Measurements from ENCODE around the gene AKAP13. TPM values are rescaled to one million over a fixed set of nuclear protein-coding genes. Genes with fewer than 3 reads are reported as not detected.

Gene AKAP13
- total RNA-seq, 1 donor from 2014 or later: 73.8 TPM

GRCh38 chr15:85748176-85748575, 367.8 kb downstream of the AKAP13 start:
- Mint-ChIP-seq H3K36me3 (peaks cover 41% of the 10 kb centered on the region), H3K4me1 (peaks cover 90% of the 10 kb centered on the region)
- peaks cover 46% of the 10 kb centered on the region for H3K4me1 ChIP-seq

DNA sequence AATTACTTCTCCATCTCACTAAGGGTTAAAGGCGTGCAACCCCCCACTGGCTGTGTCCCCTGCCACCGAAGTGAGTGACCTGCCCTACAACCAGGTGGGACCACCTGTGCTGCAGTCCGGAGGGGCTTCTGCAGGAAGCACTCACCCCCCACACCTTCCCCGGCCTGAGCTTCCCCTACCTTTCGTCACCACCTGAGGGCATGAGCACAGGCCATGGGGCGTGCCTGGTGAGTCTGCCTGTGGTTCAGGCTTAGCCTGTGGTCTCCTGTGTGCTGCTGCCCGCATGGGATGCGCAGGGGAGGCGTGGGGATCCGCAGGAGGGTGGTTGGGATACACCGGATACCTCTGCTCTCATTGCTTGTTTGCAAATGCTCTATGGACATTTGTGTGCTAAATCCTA, 368.3 kb downstream of the AKAP13 start:
- Histone ChIP-seq H2AFZ (replicated peaks) (no peak overlapping the region), H3K79me2 (ENCODE audit: low read depth) (no peaks in the 10 kb centered on the region), H3K4me1 (peaks cover 46% of the 10 kb centered on the region), H3K27ac (no peak overlapping the region), H3K9ac (no peak overlapping the region), H3K4me3 (no peak overlapping the region), H3K9me3 (ENCODE audit: low read depth) (no peaks in the 10 kb centered on the region), H3K27me3 (no peaks in the 10 kb centered on the region), H3F3A (ENCODE audit: low read depth) (peaks cover 44% of the 10 kb centered on the region), H3K36me3 (no peaks in the 10 kb centered on the region), H4K20me1 (ENCODE audit: low read depth) (no peaks in the 10 kb centered on the region), H3K4me2 (no peak overlapping the region)
- peak overlapping the region; percentile 76 for H3K27ac Mint-ChIP-seq
- H3K4me3 Mint-ChIP-seq: peak overlapping the region; percentile 41
- TF ChIP-seq EZH2phosphoT487 (IDR thresholded peaks at IDR 0.05) (no peak), EZH2 (IDR thresholded peaks at IDR 0.05) (no peak)
- H3K9me3 Mint-ChIP-seq: no peaks in the 10 kb centered on the region
- H3K36me3 Mint-ChIP-seq: peaks cover 43% of the 10 kb centered on the region
- H3K27me3 Mint-ChIP-seq (ENCODE audit: insufficient read depth, low read depth): peaks cover 11% of the 10 kb centered on the region
- DNase-seq (ENCODE audit: low spot score): no peak
- peaks cover 90% of the 10 kb centered on the region for H3K4me1 Mint-ChIP-seq

More at GRCh38 chr15:85748176-85748575, 367.8 kb downstream of the AKAP13 start:
- no peaks in the 10 kb centered on the region for H3K27me3 ChIP-seq
- Mint-ChIP-seq H3K27me3 (ENCODE audit: insufficient read depth, low read depth) (peaks cover 11% of the 10 kb centered on the region), H3K9me3 (no peaks in the 10 kb centered on the region), H3K27ac (peak overlapping the region; percentile 46), H3K4me3 (peak overlapping the region; percentile 24)
- no peaks in the 10 kb centered on the region for H4K20me1 ChIP-seq (ENCODE audit: low read depth)
- H3K4me2 ChIP-seq: no peak overlapping the region
- no peak overlapping the region for H3K27ac ChIP-seq
- H3K9ac ChIP-seq: no peak overlapping the region
- TF ChIP-seq EZH2phosphoT487 (IDR thresholded peaks at IDR 0.05) (no peak), EZH2 (IDR thresholded peaks at IDR 0.05) (no peak), CTCF (IDR thresholded peaks at IDR 0.05) (no peak)
- H3K79me2 ChIP-seq (ENCODE audit: low read depth): no peaks in the 10 kb centered on the region
- H3K9me3 ChIP-seq (ENCODE audit: low read depth): no peaks in the 10 kb centered on the region
- H3K36me3 ChIP-seq: no peaks in the 10 kb centered on the region
- no peak for DNase-seq (ENCODE audit: low spot score)
- no peak overlapping the region for H3K4me3 ChIP-seq
- H2AFZ ChIP-seq (replicated peaks): no peak overlapping the region
- H3F3A ChIP-seq (ENCODE audit: low read depth): peaks cover 40% of the 10 kb centered on the region

DNA sequence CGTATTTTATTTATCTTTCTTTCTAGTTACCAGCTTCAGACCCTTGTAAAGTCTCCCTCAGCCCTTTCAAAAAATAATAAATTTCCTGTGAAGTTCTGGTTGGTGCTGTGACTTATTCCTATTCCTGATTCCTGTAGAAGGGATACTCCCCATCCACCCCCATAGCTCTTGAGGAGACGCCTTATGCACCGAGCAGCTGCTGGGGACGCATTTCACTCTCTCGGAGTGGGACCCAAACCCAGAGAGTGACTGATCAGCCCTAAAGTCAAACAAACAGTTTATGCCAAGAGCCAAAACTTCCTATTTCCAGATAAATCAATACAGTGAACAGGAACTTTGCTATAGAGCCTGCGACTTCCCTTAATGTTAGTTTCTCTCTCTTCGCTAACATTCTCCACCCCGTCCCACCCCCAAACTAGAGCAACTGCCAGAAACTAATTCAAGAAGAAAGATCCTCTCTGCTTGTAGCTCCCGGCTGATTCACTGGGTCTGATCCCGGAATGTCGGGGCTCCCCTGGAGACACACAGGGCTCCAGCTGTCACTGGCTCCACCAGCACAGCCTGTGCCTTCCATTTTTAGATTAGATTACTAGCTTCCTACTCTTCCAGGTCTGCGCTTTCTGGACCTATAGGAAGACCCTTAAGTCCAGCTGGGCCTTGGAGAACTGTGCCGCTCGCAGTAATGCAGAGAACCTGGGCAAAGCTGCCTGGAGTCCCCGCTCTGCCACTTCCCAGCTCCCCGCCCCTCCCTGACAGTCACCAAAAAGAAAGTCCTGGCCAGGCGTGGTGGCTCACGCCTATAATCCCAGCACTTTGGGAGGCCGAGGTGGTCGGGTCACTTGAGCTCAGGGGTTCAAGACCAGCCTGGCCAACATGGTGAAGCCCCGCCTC, 369.1 kb downstream of the AKAP13 start:
- H3K27me3 Mint-ChIP-seq (ENCODE audit: insufficient read depth, low read depth): peaks cover 10% of the 10 kb centered on the region
- H3K9me3 Mint-ChIP-seq: no peaks in the 10 kb centered on the region
- peak overlapping the region; percentile 79 for H3K4me3 Mint-ChIP-seq
- no peak overlapping the region for H2AFZ ChIP-seq (replicated peaks)
- H3K36me3 Mint-ChIP-seq: peaks cover 40% of the 10 kb centered on the region
- peak overlapping the region; percentile 14 for H3K4me2 ChIP-seq
- no peak overlapping the region for H3K9ac ChIP-seq
- peaks cover 46% of the 10 kb centered on the region for H3K4me1 ChIP-seq
- peak overlapping the region; percentile 72 for H3K27ac Mint-ChIP-seq
- H3K79me2 ChIP-seq (ENCODE audit: low read depth): no peaks in the 10 kb centered on the region
- H3F3A ChIP-seq (ENCODE audit: low read depth): peaks cover 48% of the 10 kb centered on the region
- no peaks in the 10 kb centered on the region for H3K36me3 ChIP-seq
- no peaks in the 10 kb centered on the region for H3K27me3 ChIP-seq
- DNase-seq (ENCODE audit: low spot score): no peak
- peaks cover 89% of the 10 kb centered on the region for H3K4me1 Mint-ChIP-seq
- H4K20me1 ChIP-seq (ENCODE audit: low read depth): no peaks in the 10 kb centered on the region
- H3K9me3 ChIP-seq (ENCODE audit: low read depth): no peaks in the 10 kb centered on the region
- TF ChIP-seq EZH2phosphoT487 (IDR thresholded peaks at IDR 0.05) (no peak), EZH2 (IDR thresholded peaks at IDR 0.05) (no peak), CTCF (IDR thresholded peaks at IDR 0.05) (no peak)
- H3K4me3 ChIP-seq: no peak overlapping the region
- peak overlapping the region; percentile 24 for H3K27ac ChIP-seq

All from neural progenitor cell (in vitro differentiated cells).